Mesendoderm (in vitro differentiated cells): ENCODE results near the gene PJA1.

Experiments
- DNase-seq: peaks from one replicate; pipeline ENCODE4 v3.0.0; 2013
- H2AK5ac ChIP-seq: 2 replicates; pipeline ENCODE4 v1.6.1; 2013; ENCODE audit warnings: low read length, inconsistent platforms
- H2BK120ac ChIP-seq: 2 replicates; pipeline ENCODE4 v1.6.1; 2013; ENCODE audit warnings: low read depth, mild to moderate bottlenecking, low read length, moderate library complexity, mixed read lengths
- H2BK15ac ChIP-seq: replicated peaks from 2 replicates; pipeline ENCODE4 v1.6.1; 2013; ENCODE audit warnings: low read depth, mild to moderate bottlenecking, moderate library complexity
- H2BK5ac ChIP-seq: 2 replicates; pipeline ENCODE4 v1.6.1; 2013; ENCODE audit warnings: low read length, inconsistent platforms
- H3K18ac ChIP-seq: 2 replicates; pipeline ENCODE4 v1.6.1; 2013; ENCODE audit warnings: mild to moderate bottlenecking, low read length, mixed read lengths
- H3K23ac ChIP-seq: one replicate; pipeline ENCODE4 v1.6.1; 2013; ENCODE audit warnings: low read length
- H3K27ac ChIP-seq: 2 replicates; pipeline ENCODE4 v1.5.1; 2013; ENCODE audit warnings: low read depth, mild to moderate bottlenecking, inconsistent platforms, low read length, moderate library complexity
- H3K27me3 ChIP-seq: 2 replicates; pipeline ENCODE4 v1.6.1; 2013; ENCODE audit warnings: low read length, control low read depth, mild to moderate bottlenecking, inconsistent platforms; ENCODE audit not compliant: insufficient read depth, poor library complexity
- H3K36me3 ChIP-seq: 2 replicates; pipeline ENCODE4 v1.6.1; 2013; ENCODE audit warnings: low read length, inconsistent platforms; ENCODE audit not compliant: control insufficient read depth, insufficient read depth
- H3K4ac ChIP-seq: one replicate; pipeline ENCODE4 v1.6.1; 2013; ENCODE audit warnings: low read depth, mild to moderate bottlenecking, low read length, moderate library complexity
- H3K4me1 ChIP-seq: 2 replicates; pipeline ENCODE4 v1.6.1; 2013; ENCODE audit warnings: low read depth, low read length, inconsistent platforms; ENCODE audit not compliant: control insufficient read depth
- H3K4me2 ChIP-seq: 2 replicates; pipeline ENCODE4 v1.6.1; 2013; ENCODE audit warnings: low read length
- H3K4me3 ChIP-seq: 2 replicates; pipeline ENCODE4 v1.5.1; 2013; ENCODE audit warnings: mild to moderate bottlenecking, low read length
- H3K56ac ChIP-seq: one replicate; pipeline ENCODE4 v1.6.1; 2013; ENCODE audit warnings: low read length
- H3K79me1 ChIP-seq: 2 replicates; pipeline ENCODE4 v1.6.1; 2013; ENCODE audit warnings: low read length, inconsistent platforms
- H3K79me2 ChIP-seq: 2 replicates; pipeline ENCODE4 v1.6.1; 2013; ENCODE audit warnings: mild to moderate bottlenecking, low read length; ENCODE audit not compliant: control insufficient read depth, insufficient read depth
- H3K9ac ChIP-seq: 2 replicates; pipeline ENCODE4 v1.6.1; 2013; ENCODE audit warnings: low read length, inconsistent platforms
- H4K5ac ChIP-seq: one replicate; pipeline ENCODE4 v1.6.1; 2013; ENCODE audit warnings: low read length
- H4K8ac ChIP-seq: one replicate; pipeline ENCODE4 v1.6.1; 2013; ENCODE audit warnings: low read depth, mild to moderate bottlenecking, control low read depth, low read length, moderate library complexity
- WGBS: extraction: QIAGEN DNeasy Blood & Tissue Kit; methylation state at CpG from one replicate; pipeline ENCODE4 v1.1.7; 2013; ENCODE audit warnings: low lambda C conversion rate, missing lambda C conversion rate; ENCODE audit not compliant: insufficient coverage; ENCODE audit errors: extremely low coverage; 5-methylcytosine and 5-hydroxymethylcytosine counted together

Gene PJA1

GRCh38 chrX:69151866-69152284 lies 13.4 kb downstream of the PJA1 start:
- Histone ChIP-seq H3K79me2 (no peaks in the 10 kb centered on the region), H2BK15ac (no peak overlapping the region), H3K36me3 (no peaks in the 10 kb centered on the region), H2BK5ac (no peak overlapping the region), H3K79me1 (no peaks in the 10 kb centered on the region), H3K4me3 (no peak overlapping the region), H4K5ac (no peak overlapping the region), H4K8ac (no peak overlapping the region), H3K9ac (no peak overlapping the region), H3K27ac (no peak overlapping the region), H3K4ac (no peak overlapping the region), H3K4me1 (no peaks in the 10 kb centered on the region), H3K27me3 (no peaks in the 10 kb centered on the region), H2BK120ac (no peak overlapping the region), H2AK5ac (no peak overlapping the region), H3K4me2 (no peak overlapping the region), H3K56ac (peak overlapping the region; percentile 25), H3K23ac (no peak overlapping the region), H3K18ac (no peak overlapping the region)
- WGBS, result no CpG with 5 or more reads among the region's 2 CpGs
- DNase-seq, result no peak

- DNase-seq, result peak; percentile 81
- Histone ChIP-seq H3K56ac (peak overlapping the region; percentile 89), H2BK120ac (no peak overlapping the region), H3K18ac (peak overlapping the region; percentile 95), H4K8ac (no peak overlapping the region), H4K5ac (no peak overlapping the region), H3K4me3 (no peak overlapping the region), H3K27ac (peak overlapping the region; percentile 98), H2BK5ac (peak overlapping the region; percentile 92), H3K4ac (peak overlapping the region; percentile 44), H2AK5ac (no peak overlapping the region), H3K23ac (no peak overlapping the region), H3K36me3 (no peaks in the 10 kb centered on the region), H3K4me1 (no peaks in the 10 kb centered on the region), H3K79me2 (no peaks in the 10 kb centered on the region), H3K4me2 (peak overlapping the region; percentile 40), H3K27me3 (no peaks in the 10 kb centered on the region), H2BK15ac (no peak overlapping the region), H3K9ac (peak overlapping the region; percentile 66), H3K79me1 (no peaks in the 10 kb centered on the region)
- WGBS, result no CpG with 5 or more reads among the region's 12 CpGs
These were observed 14.8 kb downstream of the PJA1 start for GRCh38 chrX:69150281-69150960.

- no peak overlapping the region for H2AK5ac ChIP-seq
- H3K27ac ChIP-seq, result peak overlapping the region; percentile 98
These were observed 15.6 kb downstream of the PJA1 start for GRCh38 chrX:69149466-69150280.

GRCh38 chrX:69148946-69149345 lies 16.3 kb downstream of the PJA1 start:
- Histone ChIP-seq H3K23ac (no peak overlapping the region), H3K27me3 (no peaks in the 10 kb centered on the region), H4K8ac (no peak overlapping the region), H3K18ac (no peak overlapping the region), H3K56ac (peak overlapping the region; percentile 49), H3K4me2 (no peak overlapping the region), H4K5ac (no peak overlapping the region), H3K79me1 (no peaks in the 10 kb centered on the region), H3K9ac (no peak overlapping the region), H3K79me2 (no peaks in the 10 kb centered on the region), H3K36me3 (no peaks in the 10 kb centered on the region), H3K4ac (no peak overlapping the region), H2AK5ac (no peak overlapping the region), H2BK5ac (no peak overlapping the region), H2BK15ac (no peak overlapping the region), H2BK120ac (no peak overlapping the region), H3K27ac (no peak overlapping the region), H3K4me3 (no peak overlapping the region), H3K4me1 (no peaks in the 10 kb centered on the region)
- WGBS, result no CpG with 5 or more reads among the region's 5 CpGs
- peak; percentile 21 for DNase-seq

More at GRCh38 chrX:69149466-69150280, 15.6 kb downstream of the PJA1 start:
- H2BK120ac ChIP-seq, result peak overlapping the region; percentile 66
- H2BK5ac ChIP-seq, result peak overlapping the region; percentile 63
- H3K9ac ChIP-seq, result peak overlapping the region; percentile 66
- WGBS, result no CpG with 5 or more reads among the region's 28 CpGs
- H3K4me1 ChIP-seq, result no peaks in the 10 kb centered on the region
- no peak overlapping the region for H3K4me3 ChIP-seq
- H4K8ac ChIP-seq, result no peak overlapping the region
- H3K23ac ChIP-seq, result no peak overlapping the region
- H3K4ac ChIP-seq, result no peak overlapping the region
- no peaks in the 10 kb centered on the region for H3K27me3 ChIP-seq
- H3K79me1 ChIP-seq, result no peaks in the 10 kb centered on the region
- H3K79me2 ChIP-seq, result no peaks in the 10 kb centered on the region
- no peak overlapping the region for H2BK15ac ChIP-seq
- no peaks in the 10 kb centered on the region for H3K36me3 ChIP-seq
- H4K5ac ChIP-seq, result no peak overlapping the region
- peak overlapping the region; percentile 89 for H3K56ac ChIP-seq
- peak overlapping the region; percentile 95 for H3K18ac ChIP-seq
- peak; percentile 88 for DNase-seq
- no peak overlapping the region for H3K4me2 ChIP-seq

GRCh38 chrX:69146739-69147138 lies 18.5 kb downstream of the PJA1 start:
- no peak overlapping the region for H3K9ac ChIP-seq
- no peak overlapping the region for H3K4ac ChIP-seq
- no peak overlapping the region for H3K4me3 ChIP-seq
- H2AK5ac ChIP-seq, result no peak overlapping the region
- H3K79me2 ChIP-seq, result no peaks in the 10 kb centered on the region
- no peaks in the 10 kb centered on the region for H3K79me1 ChIP-seq
- H3K27ac ChIP-seq, result no peak overlapping the region
- H3K27me3 ChIP-seq, result no peaks in the 10 kb centered on the region
- no peak overlapping the region for H2BK120ac ChIP-seq
- no peak overlapping the region for H4K5ac ChIP-seq
- H4K8ac ChIP-seq, result no peak overlapping the region
- no peak overlapping the region for H3K4me2 ChIP-seq
- H3K23ac ChIP-seq, result no peak overlapping the region
- DNase-seq, result no peak
- H2BK15ac ChIP-seq, result no peak overlapping the region
- H3K36me3 ChIP-seq, result no peaks in the 10 kb centered on the region
- no CpG with 5 or more reads among the region's 4 CpGs for WGBS
- H3K56ac ChIP-seq, result no peak overlapping the region
- no peaks in the 10 kb centered on the region for H3K4me1 ChIP-seq
- H3K18ac ChIP-seq, result no peak overlapping the region
- H2BK5ac ChIP-seq, result no peak overlapping the region
